Activated T-helper 1 cell treated with Interleukin-2 at 50 U/mL for 16 hours (primary cell): ENCODE data around the gene ALB.
"Not testable (repeated sequence)": the region's sequence is repeated elsewhere in the genome, so short reads cannot be mapped to it uniquely, and the experiment has no call there.

ENCODE experiments used
- DNase-seq: peaks from one replicate; pipeline ENCODE4 v3.0.0-alpha.2; 2020; ENCODE audit warnings: low read depth

ALB gene

DNA sequence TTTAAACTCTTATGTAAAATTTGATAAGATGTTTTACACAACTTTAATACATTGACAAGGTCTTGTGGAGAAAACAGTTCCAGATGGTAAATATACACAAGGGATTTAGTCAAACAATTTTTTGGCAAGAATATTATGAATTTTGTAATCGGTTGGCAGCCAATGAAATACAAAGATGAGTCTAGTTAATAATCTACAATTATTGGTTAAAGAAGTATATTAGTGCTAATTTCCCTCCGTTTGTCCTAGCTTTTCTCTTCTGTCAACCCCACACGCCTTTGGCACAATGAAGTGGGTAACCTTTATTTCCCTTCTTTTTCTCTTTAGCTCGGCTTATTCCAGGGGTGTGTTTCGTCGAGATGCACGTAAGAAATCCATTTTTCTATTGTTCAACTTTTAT lies at the start of gene ALB:
Gene ALB (plus strand): TSS at position 246 of the 400 bp plus-strand sequence. CDS start 41 bp downstream, at position 287.
- no peak for DNase-seq

DNA sequence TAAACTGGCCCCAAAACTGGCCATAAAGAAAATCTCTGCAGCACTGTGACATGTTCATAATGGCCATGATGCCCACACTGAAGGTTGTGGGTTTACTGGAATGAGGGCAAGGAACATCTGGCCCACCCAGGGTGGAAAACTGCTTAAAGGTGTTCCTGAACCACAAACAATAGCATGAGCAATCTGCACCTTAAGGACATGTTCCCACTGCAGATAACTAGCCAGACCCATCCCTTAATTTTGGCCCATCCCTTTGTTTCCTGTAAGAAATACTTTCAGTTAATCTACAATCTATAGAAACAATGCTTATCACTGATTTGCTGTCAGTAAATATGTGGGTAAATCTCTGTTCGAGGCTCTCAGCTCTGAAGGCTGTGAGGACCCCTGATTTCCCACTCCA lies 46.9 kb upstream of the ALB start:
- DNase-seq, result not testable (repeated sequence)

DNA sequence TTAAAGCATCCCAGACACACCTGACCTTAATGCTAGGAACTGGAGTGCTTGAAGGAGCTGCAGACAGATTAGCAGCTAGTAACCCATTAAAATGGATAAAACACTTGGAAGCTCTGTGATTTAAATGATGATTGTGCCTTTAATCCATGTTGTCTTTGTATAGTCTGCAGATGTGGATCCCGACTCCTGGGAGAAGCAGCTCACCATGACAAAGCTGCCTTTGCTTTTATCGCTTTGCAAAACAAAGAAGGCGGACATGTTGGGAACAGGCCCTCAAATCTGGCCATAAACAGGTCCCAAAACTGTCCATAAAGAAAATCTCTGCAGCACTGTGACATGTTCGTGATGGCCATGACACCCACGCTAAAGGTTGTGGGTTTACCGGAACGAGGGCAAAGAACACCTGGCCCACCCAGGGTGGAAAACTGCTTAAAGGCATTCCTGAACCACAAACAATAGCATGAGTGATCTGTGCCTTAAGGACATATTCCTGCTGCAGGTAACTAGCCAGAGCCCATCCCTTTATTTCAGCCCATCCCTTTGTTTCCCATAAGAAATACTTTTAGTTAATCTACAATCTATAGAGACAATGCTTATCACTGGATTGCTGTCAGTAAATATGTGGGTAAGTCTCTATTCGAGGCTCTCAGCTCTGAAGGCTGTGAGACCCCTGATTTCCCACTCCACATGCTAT lies 34.4 kb upstream of the ALB start:
- DNase-seq, result not testable (repeated sequence)

DNA sequence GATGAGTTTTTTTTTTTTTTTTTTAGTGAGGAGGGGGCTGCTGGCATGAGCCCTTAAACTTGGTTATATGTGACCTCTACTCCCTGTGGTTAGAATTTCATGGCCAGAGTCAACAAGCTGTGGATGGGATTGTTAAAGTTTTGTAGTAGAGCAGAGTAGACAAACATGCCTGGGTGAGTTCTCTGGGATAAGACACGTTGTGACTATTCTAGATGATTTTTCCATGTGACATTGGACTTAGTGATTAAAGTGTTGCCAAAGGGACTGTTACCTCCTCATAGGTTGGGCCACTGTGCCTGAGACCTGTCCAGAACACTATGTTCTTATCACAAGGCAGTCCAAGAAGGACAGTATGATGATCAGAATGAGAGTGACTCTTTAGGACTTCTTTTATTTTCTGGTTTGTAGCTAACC lies 28.8 kb upstream of the ALB start:
- DNase-seq, result no peak

DNA sequence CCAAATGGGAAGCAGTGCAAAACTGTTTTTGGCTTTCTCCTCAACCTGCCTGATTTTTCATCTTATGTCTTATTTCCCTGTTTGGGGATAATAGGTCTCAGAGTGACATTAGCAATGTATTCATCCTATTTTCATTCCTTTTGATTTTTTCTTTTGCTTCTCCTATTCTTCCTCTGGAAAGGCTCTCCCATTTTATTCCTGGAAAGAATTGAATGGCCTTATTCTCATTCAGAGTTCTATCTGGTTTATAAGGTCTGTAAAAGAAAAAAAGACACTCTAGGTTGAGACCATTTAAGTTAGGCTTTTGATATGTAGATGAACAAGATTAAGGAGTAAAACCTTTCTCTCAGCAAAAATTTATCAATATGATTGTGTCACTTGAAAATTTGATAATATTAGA lies 27.8 kb upstream of the ALB start:
- DNase-seq, result no peak

DNA sequence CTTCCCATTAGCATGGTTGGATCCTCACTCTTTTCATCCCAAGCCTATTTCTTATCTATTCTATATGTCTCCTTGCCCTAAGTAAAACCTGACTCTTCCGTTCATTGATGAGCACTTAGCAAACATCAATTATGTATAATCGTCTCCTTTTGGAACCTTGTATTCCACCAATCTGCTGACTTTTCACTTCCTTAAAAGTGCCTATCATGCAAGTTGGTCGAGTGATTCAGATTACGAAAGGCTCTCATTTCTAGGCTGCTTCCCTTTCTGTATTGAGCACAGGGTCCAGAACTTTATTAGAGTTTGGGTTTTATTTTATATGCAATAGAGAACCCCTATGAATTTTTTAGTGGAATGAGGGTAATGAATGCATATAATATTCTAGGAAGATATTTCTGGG lies 27.1 kb upstream of the ALB start:
- DNase-seq, result no peak

DNA sequence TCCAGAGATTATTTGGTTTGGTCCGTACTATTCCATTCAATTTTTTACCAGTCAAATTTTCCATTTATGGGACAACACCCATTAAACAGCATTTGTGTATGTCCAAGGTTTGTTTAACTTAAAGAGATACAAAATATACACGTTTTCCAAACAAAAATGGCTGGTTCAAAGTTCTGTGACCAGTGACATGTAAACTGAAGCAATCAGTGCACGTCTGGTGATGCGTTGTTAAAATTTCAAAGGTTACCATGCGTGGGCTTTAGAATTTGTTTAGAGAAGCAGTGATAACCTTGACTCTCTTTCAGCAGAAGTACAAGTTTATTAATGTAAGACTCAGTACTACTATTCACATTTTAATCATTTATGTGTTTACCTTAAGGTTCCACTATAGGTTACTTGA lies 25.2 kb upstream of the ALB start:
- DNase-seq, result no peak

DNA sequence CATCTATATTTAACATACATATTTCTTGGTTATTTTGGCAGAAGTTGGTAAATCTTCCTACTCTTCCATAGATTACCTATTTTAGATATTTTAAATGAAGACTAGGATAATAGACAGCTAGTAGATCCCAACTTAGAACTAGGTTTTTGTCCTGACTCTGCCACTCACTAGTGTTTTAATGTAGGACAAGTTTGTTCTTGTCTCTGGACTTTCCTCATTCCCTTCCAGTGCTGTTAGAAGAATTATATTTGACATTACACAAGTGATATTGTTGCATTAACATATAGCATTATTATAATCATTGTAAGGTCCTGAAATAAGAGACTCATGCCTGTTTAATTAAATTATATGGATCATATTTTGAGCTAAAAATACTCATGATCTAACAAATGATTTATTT lies 24.1 kb upstream of the ALB start:
- DNase-seq, result no peak

DNA sequence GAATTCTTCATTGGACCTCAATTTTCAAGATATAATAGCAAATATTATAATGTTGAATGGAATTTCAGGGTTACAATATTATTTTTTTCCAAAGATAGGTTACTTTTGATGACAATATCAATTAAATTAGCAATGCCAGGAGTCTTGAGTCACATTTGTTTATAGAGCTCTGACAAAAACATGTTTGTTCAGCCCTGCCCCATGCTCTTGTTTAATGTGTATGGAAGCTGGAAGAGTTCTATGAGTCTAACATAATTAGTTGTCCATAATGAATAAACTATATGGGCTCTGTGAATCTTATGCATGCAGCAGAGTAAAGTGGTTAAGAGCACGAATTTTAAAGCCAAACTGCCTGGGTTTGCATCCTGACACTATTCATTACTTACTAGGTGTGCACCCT lies 22.9 kb upstream of the ALB start:
- no peak for DNase-seq

DNA sequence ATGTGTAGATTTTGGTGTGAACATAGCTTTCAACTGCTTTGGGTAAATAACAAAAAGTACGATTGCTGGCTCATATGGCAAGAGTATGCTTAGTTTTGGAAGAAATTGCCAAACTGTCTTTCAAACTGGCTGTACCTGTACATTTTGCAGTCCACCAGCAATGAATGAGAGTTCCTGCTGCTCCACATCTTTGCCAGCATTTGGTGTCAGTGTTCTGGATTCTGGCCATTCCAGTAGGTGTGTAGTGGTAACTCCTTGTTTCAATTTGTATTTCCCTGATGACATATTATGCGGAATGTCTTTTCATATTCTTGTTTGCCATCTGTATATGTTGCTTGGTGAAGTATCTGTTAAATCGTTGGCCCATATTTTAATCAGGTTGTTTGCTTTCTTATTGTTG lies 20.6 kb upstream of the ALB start:
- DNase-seq, result no peak

DNA sequence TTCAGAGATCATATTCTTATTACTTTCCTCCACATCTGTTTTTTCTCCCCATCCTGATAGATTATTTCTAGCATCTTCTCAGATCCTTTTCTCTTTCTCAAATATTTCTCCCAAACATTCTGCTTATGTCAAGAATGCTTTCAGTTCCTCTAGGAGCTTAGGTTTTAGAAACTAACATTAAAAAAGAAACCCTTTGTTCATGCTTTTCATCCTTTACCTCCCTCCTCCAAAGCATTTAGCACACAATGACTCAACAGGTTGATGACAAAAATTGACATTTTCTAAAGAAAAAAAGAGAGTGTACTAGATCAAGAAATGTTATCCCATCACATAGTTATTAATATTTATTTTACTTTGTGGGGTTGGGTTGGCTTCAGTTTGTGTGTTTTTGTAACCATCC lies 16.5 kb upstream of the ALB start:
- no peak for DNase-seq

DNA sequence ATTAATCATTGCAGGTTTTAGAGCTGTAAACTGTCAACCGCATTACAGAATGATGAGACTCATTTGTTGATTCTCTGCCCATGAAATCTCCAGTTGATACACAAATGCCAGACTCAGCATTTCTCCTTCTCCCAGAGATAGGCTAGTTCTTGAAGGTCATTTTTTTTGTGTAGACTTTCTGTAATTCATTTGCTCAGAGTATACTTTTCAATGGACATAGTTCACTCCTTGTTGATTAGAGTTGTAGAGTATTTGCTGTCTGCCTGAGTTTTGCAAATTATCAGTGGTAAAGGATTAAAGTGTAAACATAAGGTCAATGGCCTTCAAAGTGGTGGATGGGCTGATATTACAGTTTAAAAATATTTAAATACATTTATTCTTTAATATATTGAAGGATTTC lies 15.2 kb upstream of the ALB start:
- DNase-seq, result no peak

DNA sequence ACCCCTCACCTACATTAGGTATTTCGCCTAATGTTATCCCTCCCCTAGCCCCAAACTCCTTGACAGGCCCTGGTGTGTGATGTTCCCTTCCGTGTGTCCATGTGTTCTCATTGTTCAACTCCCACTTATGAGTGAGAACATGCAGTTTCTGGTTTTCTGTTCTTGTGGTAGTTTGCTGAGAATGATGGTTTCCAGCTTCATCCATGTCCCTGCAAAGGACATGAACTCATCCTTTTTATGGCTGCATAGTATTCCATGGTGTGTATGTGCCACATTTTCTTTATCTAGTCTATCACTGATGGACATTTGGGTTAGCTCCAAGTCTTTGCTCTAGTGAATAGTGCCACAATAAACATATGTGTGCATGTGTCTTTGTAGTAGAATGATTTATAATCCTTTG lies 14.4 kb upstream of the ALB start:
- DNase-seq, result not testable (repeated sequence)

DNA sequence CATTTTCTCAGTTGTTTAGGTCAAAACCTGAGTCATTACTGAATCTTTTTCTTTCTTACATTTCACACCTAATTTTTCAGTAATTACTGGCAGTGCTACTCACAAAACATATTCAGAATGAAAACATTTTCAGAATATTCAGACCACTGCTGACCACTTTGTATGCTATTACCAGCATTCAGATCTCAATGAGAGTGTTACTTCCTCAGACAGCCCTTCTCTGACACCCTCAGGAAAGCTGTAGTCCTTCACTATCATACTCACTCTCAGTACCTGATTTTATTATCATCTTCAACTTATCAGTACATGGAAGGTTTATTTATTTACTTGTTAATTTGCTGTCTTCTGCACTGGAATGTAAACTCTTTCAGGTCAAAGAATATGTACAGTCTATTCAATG lies 12.3 kb upstream of the ALB start:
- DNase-seq, result no peak

DNA sequence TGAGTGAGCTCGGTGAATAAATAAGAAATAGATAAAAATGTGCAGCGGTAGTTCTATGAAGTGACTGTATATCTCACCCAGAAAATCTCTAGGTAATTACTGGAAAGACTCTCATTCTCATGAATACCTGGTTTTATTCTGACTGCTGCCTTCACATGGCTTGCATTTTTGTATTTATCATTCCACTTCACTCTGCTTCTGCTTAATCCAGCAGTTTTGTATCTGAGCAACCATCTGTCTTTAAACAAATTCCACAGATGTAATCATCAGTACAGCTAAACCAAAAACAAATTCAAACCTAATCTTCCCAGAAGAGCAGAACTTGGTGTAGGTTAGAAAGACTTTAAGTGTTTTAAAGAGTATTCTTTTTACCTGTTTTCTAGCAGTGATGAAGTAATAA lies 11.2 kb upstream of the ALB start:
- no peak for DNase-seq

DNA sequence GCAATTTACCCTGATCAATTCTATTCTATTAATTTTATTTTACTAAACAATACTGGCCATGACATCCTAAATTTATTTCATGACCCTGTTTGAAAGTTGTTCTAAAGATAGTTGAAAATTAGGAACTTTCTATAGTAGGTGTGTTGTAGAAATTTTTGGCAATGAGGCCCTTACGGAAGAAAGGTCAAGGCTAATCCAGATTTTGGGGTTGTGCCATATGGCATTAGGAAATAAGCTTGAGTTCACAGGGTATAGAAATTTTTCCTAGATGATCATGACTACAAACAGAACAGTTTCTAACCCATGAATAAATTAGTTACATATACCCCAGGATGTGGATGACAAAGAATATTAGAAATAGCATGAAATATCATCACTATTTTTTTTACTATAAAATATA lies 7.8 kb upstream of the ALB start:
- DNase-seq, result no peak

DNA sequence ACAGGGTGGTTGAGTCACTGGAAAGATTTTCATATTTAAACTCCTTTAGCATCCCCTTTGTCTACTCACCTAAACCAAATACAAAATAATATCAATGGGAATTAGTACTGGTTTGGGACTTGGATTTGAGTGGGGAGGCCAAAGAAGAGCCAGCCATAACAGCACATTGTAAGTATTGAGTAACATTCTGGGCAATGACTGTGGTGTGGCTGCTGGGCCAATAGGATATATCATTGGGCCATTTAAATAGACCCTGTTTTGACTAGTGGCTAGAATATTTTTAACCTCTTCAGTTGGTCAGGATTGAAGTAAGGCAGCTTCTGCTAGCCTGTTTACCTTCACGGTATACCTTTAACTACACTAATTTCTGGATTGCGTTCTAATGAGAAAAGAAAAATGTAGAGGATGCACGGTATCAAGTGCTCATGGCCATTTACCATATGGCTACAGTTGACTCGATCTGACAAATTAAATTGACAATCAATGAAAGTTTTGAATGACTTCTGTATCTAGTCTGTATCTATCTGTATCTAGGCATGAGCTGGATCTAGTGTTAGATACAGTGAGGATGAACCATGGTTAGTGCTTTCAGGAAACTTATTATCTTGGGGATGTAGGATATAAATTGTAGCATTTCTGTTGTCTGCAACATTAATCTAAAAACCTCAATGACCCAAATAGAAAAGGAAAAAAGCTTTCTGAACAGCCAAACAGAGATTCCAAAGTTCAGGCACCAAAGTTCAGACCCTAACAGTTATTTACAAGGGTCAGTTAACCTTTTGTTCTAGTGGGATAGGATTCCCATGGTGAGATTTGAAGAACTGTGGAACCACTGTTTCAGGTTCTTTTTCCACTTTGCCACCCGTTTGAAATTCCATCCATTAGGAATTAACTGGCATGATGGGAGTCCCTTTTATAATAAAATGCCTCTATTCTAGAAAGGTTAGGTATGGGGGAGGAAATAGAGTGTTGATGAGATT lies 6.8 kb upstream of the ALB start:
- DNase-seq, result no peak

DNA sequence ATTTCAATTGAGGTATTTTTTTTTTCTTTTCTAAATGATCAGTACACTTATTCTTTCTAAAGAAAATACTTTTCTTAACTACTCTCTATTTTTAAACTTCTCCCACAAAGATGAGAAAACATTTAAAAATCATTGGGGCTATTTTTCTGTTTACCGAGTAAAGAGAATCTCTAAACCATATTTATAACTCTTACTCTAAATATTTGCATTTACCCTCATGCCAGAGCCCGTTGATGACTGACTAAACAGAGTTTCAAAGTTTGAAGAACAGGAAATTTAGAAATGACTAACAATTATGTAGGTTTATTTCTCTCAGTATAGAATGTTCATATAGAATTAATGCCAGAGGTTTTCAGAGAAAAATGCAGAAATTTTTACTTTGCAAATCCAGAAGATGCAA lies 2.7 kb upstream of the ALB start:
- DNase-seq, result no peak

DNA sequence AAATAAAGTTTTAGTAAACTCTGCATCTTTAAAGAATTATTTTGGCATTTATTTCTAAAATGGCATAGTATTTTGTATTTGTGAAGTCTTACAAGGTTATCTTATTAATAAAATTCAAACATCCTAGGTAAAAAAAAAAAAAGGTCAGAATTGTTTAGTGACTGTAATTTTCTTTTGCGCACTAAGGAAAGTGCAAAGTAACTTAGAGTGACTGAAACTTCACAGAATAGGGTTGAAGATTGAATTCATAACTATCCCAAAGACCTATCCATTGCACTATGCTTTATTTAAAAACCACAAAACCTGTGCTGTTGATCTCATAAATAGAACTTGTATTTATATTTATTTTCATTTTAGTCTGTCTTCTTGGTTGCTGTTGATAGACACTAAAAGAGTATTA lies 370 bp downstream of the ALB start:
- no peak for DNase-seq

DNA sequence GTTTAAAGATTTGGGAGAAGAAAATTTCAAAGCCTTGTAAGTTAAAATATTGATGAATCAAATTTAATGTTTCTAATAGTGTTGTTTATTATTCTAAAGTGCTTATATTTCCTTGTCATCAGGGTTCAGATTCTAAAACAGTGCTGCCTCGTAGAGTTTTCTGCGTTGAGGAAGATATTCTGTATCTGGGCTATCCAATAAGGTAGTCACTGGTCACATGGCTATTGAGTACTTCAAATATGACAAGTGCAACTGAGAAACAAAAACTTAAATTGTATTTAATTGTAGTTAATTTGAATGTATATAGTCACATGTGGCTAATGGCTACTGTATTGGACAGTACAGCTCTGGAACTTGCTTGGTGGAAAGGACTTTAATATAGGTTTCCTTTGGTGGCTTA lies 1.1 kb downstream of the ALB start:
- no peak for DNase-seq

DNA sequence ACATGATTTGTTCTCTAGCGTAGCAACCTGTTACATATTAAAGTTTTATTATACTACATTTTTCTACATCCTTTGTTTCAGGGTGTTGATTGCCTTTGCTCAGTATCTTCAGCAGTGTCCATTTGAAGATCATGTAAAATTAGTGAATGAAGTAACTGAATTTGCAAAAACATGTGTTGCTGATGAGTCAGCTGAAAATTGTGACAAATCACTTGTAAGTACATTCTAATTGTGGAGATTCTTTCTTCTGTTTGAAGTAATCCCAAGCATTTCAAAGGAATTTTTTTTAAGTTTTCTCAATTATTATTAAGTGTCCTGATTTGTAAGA lies 2.4 kb downstream of the ALB start:
- no peak for DNase-seq

DNA sequence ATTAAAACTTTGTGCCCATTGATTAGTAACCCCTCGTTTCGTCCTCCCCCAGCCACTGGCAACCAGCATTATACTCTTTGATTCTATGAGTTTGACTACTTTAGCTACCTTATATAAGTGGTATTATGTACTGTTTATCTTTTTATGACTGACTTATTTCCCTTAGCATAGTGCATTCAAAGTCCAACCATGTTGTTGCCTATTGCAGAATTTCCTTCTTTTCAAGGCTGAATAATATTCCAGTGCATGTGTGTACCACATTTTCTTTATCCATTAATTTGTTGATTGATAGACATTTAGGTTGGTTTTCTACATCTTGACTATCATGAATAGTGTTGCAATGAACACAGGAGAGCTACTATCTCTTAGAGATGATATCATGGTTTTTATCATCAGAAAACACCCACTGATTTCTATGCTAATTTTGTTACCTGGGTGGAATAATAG lies 3.2 kb downstream of the ALB start:
- DNase-seq, result no peak

DNA sequence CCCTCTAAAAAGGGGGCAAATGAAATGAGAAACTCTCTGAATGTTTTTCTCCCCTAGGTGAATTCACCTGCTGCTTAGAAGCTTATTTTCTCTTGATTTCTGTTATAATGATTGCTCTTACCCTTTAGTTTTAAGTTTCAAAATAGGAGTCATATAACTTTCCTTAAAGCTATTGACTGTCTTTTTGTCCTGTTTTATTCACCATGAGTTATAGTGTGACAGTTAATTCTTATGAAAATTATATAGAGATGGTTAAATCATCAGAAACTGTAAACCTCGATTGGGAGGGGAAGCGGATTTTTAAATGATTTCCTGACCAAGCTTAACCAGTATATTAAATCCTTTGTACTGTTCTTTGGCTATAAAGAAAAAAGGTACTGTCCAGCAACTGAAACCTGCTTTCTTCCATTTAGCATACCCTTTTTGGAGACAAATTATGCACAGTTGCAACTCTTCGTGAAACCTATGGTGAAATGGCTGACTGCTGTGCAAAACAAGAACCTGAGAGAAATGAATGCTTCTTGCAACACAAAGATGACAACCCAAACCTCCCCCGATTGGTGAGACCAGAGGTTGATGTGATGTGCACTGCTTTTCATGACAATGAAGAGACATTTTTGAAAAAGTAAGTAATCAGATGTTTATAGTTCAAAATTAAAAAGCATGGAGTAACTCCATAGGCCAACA lies 4.2 kb downstream of the ALB start:
- DNase-seq, result no peak
